CD4-positive, alpha-beta T cell treated with Interleukin-10 for 1 hour (primary cell): ENCODE data around the gene SMIM1.
A peak's percentile ranks its signal among the peaks of the same experiment; 100 is the strongest.

Source experiments
- DNase-seq: peaks from one replicate; pipeline ENCODE4 v3.0.0-alpha.2; 2020

SMIM1 gene

GRCh38 chr1:3772715-3773571, at the start of gene SMIM1:
Gene SMIM1 (plus strand): TSS chr1:3772749. CDS start chr1:3775374, 2,625 bp downstream.
- no peak for DNase-seq

GRCh38 chr1:3722846-3723245, 49.7 kb upstream of the SMIM1 start:
- no peak for DNase-seq

GRCh38 chr1:3724416-3725030, 48.0 kb upstream of the SMIM1 start:
- DNase-seq: peak; percentile 70

- DNase-seq: no peak
These were observed 47.2 kb upstream of the SMIM1 start for GRCh38 chr1:3725366-3725765.

- no peak for DNase-seq
These were observed 45.3 kb upstream of the SMIM1 start for GRCh38 chr1:3727042-3727824.

- no peak for DNase-seq
These were observed 44.4 kb upstream of the SMIM1 start for GRCh38 chr1:3727825-3728776.

- DNase-seq: no peak
These were observed 42.7 kb upstream of the SMIM1 start for GRCh38 chr1:3729594-3730542.

- no peak for DNase-seq
These were observed 41.9 kb upstream of the SMIM1 start for GRCh38 chr1:3730543-3731247.

GRCh38 chr1:3731583-3732433, 40.7 kb upstream of the SMIM1 start:
- DNase-seq: no peak

- DNase-seq: no peak
These were observed 40.0 kb upstream of the SMIM1 start for GRCh38 chr1:3732434-3733093.

- no peak for DNase-seq
These were observed 39.3 kb upstream of the SMIM1 start for GRCh38 chr1:3733094-3733882.

GRCh38 chr1:3733883-3734589, 38.5 kb upstream of the SMIM1 start:
- DNase-seq: no peak

GRCh38 chr1:3734602-3735001, 37.9 kb upstream of the SMIM1 start:
- DNase-seq: no peak

- no peak for DNase-seq
These were observed 37.4 kb upstream of the SMIM1 start for GRCh38 chr1:3735027-3735681.

GRCh38 chr1:3735688-3736087, 36.9 kb upstream of the SMIM1 start:
- no peak for DNase-seq

GRCh38 chr1:3736131-3736561, 36.4 kb upstream of the SMIM1 start:
- DNase-seq: no peak

- DNase-seq: no peak
These were observed 35.8 kb upstream of the SMIM1 start for GRCh38 chr1:3736708-3737107.
